ENCODE measurements around the gene ZBED4. TPM values are rescaled to one million over a fixed set of nuclear protein-coding genes. Genes with fewer than 3 reads are reported as not detected.

The ZBED4 gene
- total RNA-seq, 1 experiment from 2014 or later, result 21.6 TPM

DNA sequence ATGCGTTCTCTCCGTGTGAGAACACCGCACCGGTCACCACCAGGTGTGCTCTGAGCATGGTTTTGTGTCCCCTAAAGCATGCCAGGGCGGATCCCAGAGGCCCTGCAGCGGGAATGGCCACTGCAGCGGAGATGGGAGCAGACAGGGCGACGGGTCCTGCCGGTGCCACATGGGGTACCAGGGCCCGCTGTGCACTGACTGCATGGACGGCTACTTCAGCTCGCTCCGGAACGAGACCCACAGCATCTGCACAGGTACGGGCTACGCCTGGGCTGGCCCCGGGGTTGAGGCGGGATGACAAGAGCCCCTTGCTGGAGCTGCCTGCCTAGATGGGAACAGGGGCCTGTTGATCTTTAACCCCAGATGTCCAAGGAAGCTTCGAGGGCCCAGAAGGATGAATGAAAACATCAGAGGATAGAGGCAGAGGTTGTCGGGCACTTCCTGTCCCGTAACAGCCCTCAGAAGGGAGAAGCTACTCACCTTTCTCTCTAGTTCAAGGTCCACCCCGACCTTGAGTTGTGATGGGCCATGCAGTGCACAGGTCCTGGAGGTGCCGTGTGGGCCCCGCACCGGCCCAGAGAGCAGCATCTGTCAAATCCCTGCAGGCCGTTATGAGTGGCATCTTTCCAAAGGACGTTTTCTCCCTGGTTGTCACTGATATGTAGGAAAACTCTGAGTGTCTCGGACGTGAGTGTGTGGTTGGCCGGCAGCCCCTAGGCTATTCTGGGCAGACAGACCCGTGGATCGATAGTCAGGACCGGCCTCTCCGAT lies 68.0 kb downstream of the ZBED4 start:
- H3K9ac ChIP-seq (ENCODE audit: low read length), result no peak overlapping the region
- H3K9me3 ChIP-seq (ENCODE audit: control insufficient read depth in 1 of 2, insufficient read depth in 1 of 2, low read depth in 1 of 2, low read length in 2 of 2), result no peaks in the 10 kb centered on the region
- BruUV-seq (replicated peaks), result no TSS peak
- TF ChIP-seq CEBPB (IDR thresholded peaks at IDR 0.05; ENCODE audit: low read depth), result no peak
- TF ChIP-seq SP1 (IDR thresholded peaks at IDR 0.05; ENCODE audit: low read depth), result no peak
- TF ChIP-seq JUND (IDR thresholded peaks at IDR 0.05), result no peak
- no peak for TF ChIP-seq ELF1 (IDR thresholded peaks at IDR 0.05; ENCODE audit: borderline replicate concordance, low read depth)
- TF ChIP-seq FOSL1 (IDR thresholded peaks at IDR 0.05; ENCODE audit: low read depth), result no peak
- no peak for TF ChIP-seq SRF (IDR thresholded peaks at IDR 0.05; ENCODE audit: low read depth)
- TF ChIP-seq EZH2 (IDR thresholded peaks at IDR 0.05), result no peak
- TF ChIP-seq SIN3A (IDR thresholded peaks at IDR 0.05; ENCODE audit: low read depth), result no peak
- TF ChIP-seq EZH2phosphoT487 (IDR thresholded peaks at IDR 0.05; ENCODE audit: borderline replicate concordance), result no peak
- no peak for TF ChIP-seq POLR2A (IDR thresholded peaks at IDR 0.05; ENCODE audit: borderline replicate concordance, extremely low read depth, insufficient read depth, insufficient read length)
- TF ChIP-seq YY1 (IDR thresholded peaks at IDR 0.05; ENCODE audit: extremely low read depth, insufficient replicate concordance, low read depth, low read length), result no peak
- TF ChIP-seq, protein P1, sequence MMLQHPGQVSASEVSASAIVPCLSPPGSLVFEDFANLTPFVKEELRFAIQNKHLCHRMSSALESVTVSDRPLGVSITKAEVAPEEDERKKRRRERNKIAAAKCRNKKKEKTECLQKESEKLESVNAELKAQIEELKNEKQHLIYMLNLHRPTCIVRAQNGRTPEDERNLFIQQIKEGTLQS (IDR thresholded peaks at IDR 0.05), result no peak
- H3K4me3 ChIP-seq (replicated peaks in 1 of 2; ENCODE audit: low read depth in 1 of 2, low read length in 2 of 2), result no peak overlapping the region
- no peaks in the 10 kb centered on the region for H3K27me3 ChIP-seq (ENCODE audit: insufficient read depth, low read length)
- H3K9me2 ChIP-seq (ENCODE audit: insufficient read depth), result no peaks in the 10 kb centered on the region
- H2AFZ ChIP-seq (ENCODE audit: low read depth, low read length, poor library complexity, severe bottlenecking), result no peak overlapping the region
- no peak overlapping the region for H3K27ac ChIP-seq (ENCODE audit: low read depth, low read length)
- peaks cover 0 to 8% of the 10 kb centered on the region in 2 experiments; a peak in 1 of 4 replicates for H3K36me3 ChIP-seq (ENCODE audit: control insufficient read depth in 1 of 2, insufficient read depth in 2 of 2, low read length in 2 of 2)
- POLR2A ChIA-PET, result no interaction called here
- H4K20me1 ChIP-seq (ENCODE audit: insufficient read depth), result no peaks in the 10 kb centered on the region
- intact Hi-C loops (cut with micrococcal nuclease), result no loop called here
- peaks cover 7 to 16% of the 10 kb centered on the region in 2 experiments; a peak in 3 of 4 replicates for H3K4me1 ChIP-seq (ENCODE audit: control insufficient read depth in 1 of 2, insufficient read depth in 2 of 2, low read length in 2 of 2)
- peaks cover 11% of the 10 kb centered on the region; the same call in 1 of the 2 replicates for H3K79me2 ChIP-seq (ENCODE audit: insufficient read depth, low read length)
- ATAC-seq, result no peak
- RAD21 ChIA-PET (ENCODE audit: low non-redundant PET in 1 of 2, low total read pairs in 2 of 2, uncharacterized antibody in 2 of 2, unreplicated experiment in 2 of 2), result no interaction called here
- no peak overlapping the region for H3K4me2 ChIP-seq (ENCODE audit: low read length)
- CTCF ChIA-PET, result no interaction called here
- no peak for DNase-seq (ENCODE audit: low read depth, low spot score)
